Right cardiac atrium (tissue), 5 donors: ENCODE measurements around the gene TADA2B. TPM values are rescaled to one million over a fixed set of nuclear protein-coding genes. Genes with fewer than 3 reads are reported as not detected.
"Not testable (repeated sequence)": the region's sequence is repeated elsewhere in the genome, so short reads cannot be mapped to it uniquely, and the experiment has no call there.

Experiments used
- ATAC-seq, 2 donors: fragments of 200-7000 bp; cut with Tn5 transposase; one replicate each; pipeline versions ENCODE4 v1.8.0 to v1.9.1; 2020; ENCODE audit warnings: moderate library complexity in 2 of 2, mild to moderate bottlenecking in 1 of 2
- DNase-seq, 3 donors: peaks; one replicate each; pipeline ENCODE4 v3.0.0-alpha.2; 2020
- H3K27ac ChIP-seq: one replicate; pipeline ENCODE4 v1.5.1; 2013; ENCODE audit warnings: mild to moderate bottlenecking, low read length, control low read depth, moderate library complexity
- H3K27me3 ChIP-seq: one replicate; pipeline ENCODE4 v1.6.1; 2013; ENCODE audit not compliant: control insufficient read depth, insufficient read depth
- H3K4me1 ChIP-seq: one replicate; pipeline ENCODE4 v1.6.1; 2013; ENCODE audit warnings: low read length; ENCODE audit not compliant: control insufficient read depth, insufficient read depth
- H3K4me3 ChIP-seq: one replicate; pipeline ENCODE4 v1.5.1; 2013; ENCODE audit warnings: low read length, control low read depth
- H3K9me3 ChIP-seq: one replicate; pipeline ENCODE4 v1.6.1; 2013; ENCODE audit warnings: low read length; ENCODE audit not compliant: control insufficient read depth
- WGBS: extraction: QIAGEN DNeasy Blood & Tissue Kit; methylation state at CpG from one replicate; pipeline ENCODE4 v1.1.7; 2013; 5-methylcytosine and 5-hydroxymethylcytosine counted together
- intact Hi-C, 4 donors: fragments of 100-400 bp; cut with DNase I; formaldehyde crosslinking; loops; one replicate each; pipeline versions ENCODE4 v1.11.0 to v1.14.0; 2022 to 2023
- polyA plus RNA-seq: library from polyadenylated mRNA; stranded (reverse); fragments of 200-250 nt; gene quantifications from one replicate; pipeline ENCODE4 v1.2.3, GENCODE V29; 2013
- total RNA-seq, 4 donors: library from RNA; stranded (reverse); fragmentation: NEBNext Ultra II Directional; extraction: Animal tissue kit (Norgen Biotek cat#: 25700); gene quantifications; one replicate each; pipeline ENCODE4 v1.2.1, GENCODE V29; 2021
- donor health status: healthy with polysubstance abuse.
- donor health status: DM: no; HTN: yes; CAD: no.
- donor health status: DM: no; HTN: no; CAD: no.
- donor health status: DM: no; HTN: yes; CAD: no; lungs with severe emphysema.
- donor health status: DM: yes; HTN: yes; CAD: no.

TADA2B gene
- total and polyA plus RNA-seq, 5 donors, result 19.7 to 35.6 (median 30.5) TPM

DNA sequence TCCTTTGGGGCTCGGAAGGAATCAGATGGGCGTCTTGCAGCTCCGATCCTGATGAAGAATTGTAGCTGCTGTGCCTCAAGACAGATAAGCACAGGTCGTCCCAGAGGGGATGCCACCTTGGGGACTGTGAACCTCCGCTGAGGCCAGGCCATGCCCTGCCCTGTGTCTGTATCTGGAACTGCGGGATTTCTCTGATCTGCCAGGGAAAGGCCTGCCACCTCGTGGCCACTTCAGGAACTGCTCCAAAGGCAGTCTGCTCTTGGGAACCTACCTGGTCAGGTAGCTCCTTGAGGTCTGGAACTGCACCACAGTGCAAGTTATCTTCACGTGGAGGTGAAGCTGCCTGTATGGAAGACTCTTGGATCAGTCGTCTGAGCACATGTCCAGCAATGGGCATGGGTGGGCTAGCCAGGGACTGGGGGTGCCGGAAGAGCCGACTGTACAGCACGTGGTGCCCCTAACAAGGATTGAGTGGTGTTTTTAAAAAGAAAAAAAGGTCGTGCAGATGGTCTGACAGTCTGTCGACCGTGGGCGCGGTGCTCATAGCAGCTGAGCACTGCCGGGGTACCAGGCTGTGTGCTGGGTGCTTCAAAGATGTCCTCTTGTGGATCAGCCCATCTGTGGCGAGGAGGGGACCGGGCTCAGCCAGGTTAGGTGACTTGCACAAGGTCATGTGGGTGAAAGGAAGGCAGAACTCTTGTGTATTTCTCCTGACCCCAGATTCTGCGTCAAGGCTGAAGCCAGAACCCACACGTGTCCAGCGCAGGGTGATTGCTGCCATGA is 27.7 kb downstream of the TADA2B start:
- ATAC-seq (peak; percentile 3 to 7), DNase-seq (peak; percentile 74 to 91 (median 91))
- intact Hi-C loops, result loop anchor here (2.0 to 10.0 kb wide), 7 partner anchors 39 to 350 kb away; partner anchors contain the start of gene TBC1D14 (in 1 of the 4)
- H3K9me3 ChIP-seq, result no peaks in the 10 kb centered on the region
- 40% methylated on average over 23 of the region's 23 CpGs for WGBS
- no peak overlapping the region for H3K27ac ChIP-seq
- H3K4me1 ChIP-seq, result peaks cover 5% of the 10 kb centered on the region
- no peak overlapping the region for H3K4me3 ChIP-seq
- no peaks in the 10 kb centered on the region for H3K27me3 ChIP-seq

DNA sequence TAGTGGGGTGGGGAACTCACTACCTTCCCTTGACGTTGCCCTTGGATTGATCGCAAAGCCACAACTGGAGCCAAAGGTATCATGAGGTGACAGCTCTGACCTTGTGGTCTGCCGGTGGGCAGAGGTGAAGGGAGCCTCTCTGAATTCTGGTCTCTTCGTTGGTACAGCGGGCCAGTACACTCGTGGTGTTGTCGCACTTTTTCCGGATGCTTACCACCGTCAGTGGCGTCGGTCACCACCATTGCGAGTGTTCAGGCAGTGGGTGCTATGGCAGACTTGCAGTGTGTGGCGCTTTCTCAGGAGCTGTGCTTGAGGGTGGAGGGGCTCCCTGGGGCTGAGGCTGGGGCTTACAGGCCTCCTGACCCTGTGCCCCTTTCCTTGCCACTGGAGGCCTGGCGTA is 29.9 kb downstream of the TADA2B start:
- no peak for DNase-seq
- no peaks in the 10 kb centered on the region for H3K27me3 ChIP-seq
- peaks cover 3% of the 10 kb centered on the region for H3K4me1 ChIP-seq
- intact Hi-C loops, result loop anchor here (5.0 to 10.0 kb wide), 5 partner anchors 41 to 351 kb away; partner anchors contain the start of gene TBC1D14 (in 1 of the 4)
- H3K27ac ChIP-seq, result no peak overlapping the region
- ATAC-seq, result no peak
- WGBS, result 90% methylated on average over 14 of the region's 14 CpGs
- no peaks in the 10 kb centered on the region for H3K9me3 ChIP-seq
- no peak overlapping the region for H3K4me3 ChIP-seq

DNA sequence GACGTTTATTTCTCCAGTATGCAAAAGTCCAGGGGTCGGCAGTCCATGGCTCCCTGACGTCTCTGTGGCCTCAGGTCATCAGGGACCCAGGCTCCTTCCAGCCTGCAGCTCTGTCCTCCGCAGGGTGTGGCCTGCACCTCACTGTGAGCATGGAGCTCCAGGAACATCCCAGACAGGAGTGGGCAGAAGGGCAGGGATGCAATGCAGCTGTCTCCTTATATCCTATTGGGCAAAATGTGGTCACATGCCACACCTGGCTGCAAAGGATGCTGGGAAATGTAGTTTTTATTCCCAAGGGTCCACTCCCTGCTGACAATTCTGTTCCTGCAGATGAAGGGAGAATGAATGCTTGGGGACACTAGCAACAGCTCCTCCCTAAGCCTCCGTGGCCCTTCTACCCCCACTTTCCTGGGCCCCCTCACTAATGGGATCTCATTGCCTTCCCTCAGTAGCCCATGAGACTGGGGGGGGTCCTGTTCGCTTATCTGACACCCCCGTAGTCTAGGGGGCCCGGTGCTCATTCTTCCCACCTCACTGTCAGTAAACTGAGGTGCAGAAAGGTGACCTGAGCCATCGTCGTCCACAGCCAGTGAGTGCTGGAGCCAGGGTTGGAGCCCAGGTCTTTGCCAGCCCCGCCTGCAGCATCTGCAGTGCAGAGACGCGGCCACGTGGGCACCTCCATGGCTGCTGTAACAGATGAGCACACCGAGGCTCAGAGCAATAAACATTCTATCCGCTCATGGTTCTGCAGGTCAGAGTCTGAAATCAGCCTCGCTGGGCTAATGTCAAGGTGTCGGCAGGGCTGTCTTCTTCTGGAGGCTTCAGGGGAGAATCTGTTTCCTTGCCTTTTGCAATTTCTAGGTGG is 30.6 kb downstream of the TADA2B start:
- H3K4me1 ChIP-seq, result peaks cover 3% of the 10 kb centered on the region
- no peak overlapping the region for H3K4me3 ChIP-seq
- H3K9me3 ChIP-seq, result no peaks in the 10 kb centered on the region
- ATAC-seq (peak in 1 of 2 donors; percentile 9), DNase-seq (no peak)
- intact Hi-C loops, result loop anchor here (5.0 to 10.0 kb wide), 5 partner anchors 41 to 351 kb away; partner anchors contain the start of gene TBC1D14 (in 1 of the 4)
- H3K27me3 ChIP-seq, result no peaks in the 10 kb centered on the region
- H3K27ac ChIP-seq, result no peak overlapping the region
- 74% methylated on average over 18 of the region's 18 CpGs for WGBS

DNA sequence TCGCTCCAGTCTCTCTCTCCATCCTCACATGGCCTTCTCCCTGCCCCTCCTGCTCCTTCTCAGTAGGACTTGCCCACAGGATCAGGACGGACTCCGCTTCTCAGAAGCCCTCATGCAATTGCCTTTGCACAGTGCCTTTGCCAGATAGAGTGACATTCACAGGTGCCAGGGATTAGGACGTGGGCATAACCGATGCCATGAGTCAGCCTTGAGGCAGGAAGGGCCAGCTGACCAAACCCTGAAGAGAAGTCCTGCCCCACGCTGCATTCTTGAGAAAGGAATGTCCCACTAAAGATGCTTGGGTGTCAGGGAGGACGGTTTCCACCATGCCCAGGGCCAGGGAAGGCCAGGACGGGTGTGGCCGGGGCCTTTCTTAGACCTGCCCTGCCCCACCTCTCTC is 31.3 kb downstream of the TADA2B start:
- no peak overlapping the region for H3K4me3 ChIP-seq
- DNase-seq, result no peak
- 78% methylated on average over 9 of the region's 9 CpGs for WGBS
- no peaks in the 10 kb centered on the region for H3K27me3 ChIP-seq
- no peaks in the 10 kb centered on the region for H3K9me3 ChIP-seq
- H3K27ac ChIP-seq, result no peak overlapping the region
- ATAC-seq, result no peak
- intact Hi-C loops, result loop anchor here (5.0 to 10.0 kb wide), 5 partner anchors 42 to 352 kb away; partner anchors contain the start of gene TBC1D14 (in 1 of the 4)
- H3K4me1 ChIP-seq, result no peaks in the 10 kb centered on the region

DNA sequence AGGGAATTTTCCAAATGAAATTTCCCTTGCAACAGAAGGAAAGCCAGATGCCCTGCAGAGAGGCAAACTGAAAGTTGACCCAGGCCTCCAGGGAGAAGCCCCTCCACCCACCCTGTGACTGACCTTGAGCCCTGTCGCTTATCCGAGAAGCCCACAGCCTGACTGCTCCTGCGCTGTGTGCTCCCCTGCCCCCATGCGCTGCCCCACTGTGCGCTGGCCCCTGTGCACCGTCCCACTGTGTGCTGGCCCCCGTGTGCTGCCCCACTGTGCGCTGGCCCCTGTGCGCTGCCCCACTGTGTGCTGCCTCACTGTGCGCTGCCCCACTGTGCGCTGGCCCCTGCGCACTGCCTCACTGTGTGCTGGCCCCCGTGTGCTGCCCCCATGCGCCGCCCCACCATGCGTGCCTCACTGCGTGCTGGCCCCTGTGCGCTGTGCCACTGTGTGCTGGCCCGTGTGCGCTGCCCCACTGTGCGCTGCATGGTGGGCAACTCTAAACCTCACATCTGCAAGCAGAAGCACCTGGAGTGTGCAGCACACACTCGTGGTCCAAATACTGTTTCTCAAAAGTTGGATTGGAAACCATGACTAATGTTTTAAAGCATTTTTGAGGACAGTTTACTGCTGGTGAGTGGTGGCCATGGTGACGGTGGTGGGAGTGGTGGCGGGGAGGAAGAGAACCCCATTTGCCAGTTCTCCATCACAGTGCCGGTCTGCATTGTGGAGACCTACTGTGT is 33.0 kb downstream of the TADA2B start:
- intact Hi-C loops, result loop anchor here in 3 of 4 donors (10.0 kb wide), 3 partner anchors 101 to 351 kb away; partner anchors contain the start of gene TBC1D14 (in 1 of the 3)
- 85% methylated on average over 25 of the region's 25 CpGs for WGBS
- Histone ChIP-seq H3K4me3 (no peak overlapping the region), H3K9me3 (no peaks in the 10 kb centered on the region), H3K27ac (no peak overlapping the region), H3K4me1 (no peaks in the 10 kb centered on the region), H3K27me3 (no peaks in the 10 kb centered on the region)
- DNase-seq (no peak), ATAC-seq (peak; percentile 7 to 40)

DNA sequence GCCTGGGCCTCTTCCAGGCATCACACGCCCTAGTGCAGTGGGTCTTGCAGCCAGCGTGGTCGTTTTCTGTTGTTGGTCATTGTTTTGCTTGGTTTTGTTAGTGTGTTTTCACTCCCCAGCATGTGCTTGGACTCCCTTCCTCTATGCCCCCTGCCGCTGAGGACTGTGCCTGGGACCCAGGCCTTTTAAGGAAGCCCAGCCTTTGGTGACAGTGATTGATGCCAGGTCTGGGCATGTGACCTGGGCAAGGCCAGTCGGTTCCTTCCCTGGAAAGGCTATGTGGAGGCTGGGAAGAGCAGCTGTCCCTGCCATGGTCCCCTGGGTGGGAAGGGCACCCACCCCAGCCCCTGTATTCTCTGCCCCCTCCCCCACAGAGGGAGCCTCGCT is 33.5 kb downstream of the TADA2B start:
- Histone ChIP-seq H3K9me3 (no peaks in the 10 kb centered on the region), H3K27ac (no peak overlapping the region), H3K4me1 (no peaks in the 10 kb centered on the region), H3K4me3 (no peak overlapping the region), H3K27me3 (no peaks in the 10 kb centered on the region)
- ATAC-seq (no peak), DNase-seq (no peak)
- 62% methylated on average over 6 of the region's 6 CpGs for WGBS
- intact Hi-C loops, result loop anchor here in 3 of 4 donors (10.0 kb wide), 3 partner anchors 102 to 352 kb away; partner anchors contain the start of gene TBC1D14 (in 1 of the 3)

DNA sequence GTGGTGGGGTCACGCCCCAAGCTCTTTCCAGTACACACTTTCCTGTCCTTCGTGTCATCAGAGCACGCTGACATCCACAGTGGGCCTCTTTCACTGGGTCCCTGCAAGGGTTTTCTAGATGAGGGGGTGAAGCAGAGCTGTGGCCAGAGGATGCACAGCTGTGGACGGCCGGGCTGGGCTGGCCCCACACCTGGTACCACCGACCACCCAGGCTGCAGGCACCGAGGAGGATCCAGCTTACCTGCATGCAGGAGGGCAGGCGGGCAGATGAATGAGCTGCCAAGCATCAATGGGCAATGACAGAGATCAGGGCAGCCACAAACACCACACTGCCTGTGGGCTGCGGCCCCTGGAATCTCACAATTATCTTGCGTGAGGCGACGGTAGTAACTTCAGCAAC is 34.2 kb downstream of the TADA2B start:
- no peaks in the 10 kb centered on the region for H3K27me3 ChIP-seq
- ATAC-seq (no peak), DNase-seq (no peak)
- no peaks in the 10 kb centered on the region for H3K9me3 ChIP-seq
- WGBS, result 86% methylated on average over 12 of the region's 12 CpGs
- no peak overlapping the region for H3K27ac ChIP-seq
- H3K4me1 ChIP-seq, result no peaks in the 10 kb centered on the region
- H3K4me3 ChIP-seq, result no peak overlapping the region
- intact Hi-C loops, result loop anchor here in 3 of 4 donors (10.0 kb wide), 3 partner anchors 103 to 353 kb away; partner anchors contain the start of gene TBC1D14 (in 1 of the 3)

DNA sequence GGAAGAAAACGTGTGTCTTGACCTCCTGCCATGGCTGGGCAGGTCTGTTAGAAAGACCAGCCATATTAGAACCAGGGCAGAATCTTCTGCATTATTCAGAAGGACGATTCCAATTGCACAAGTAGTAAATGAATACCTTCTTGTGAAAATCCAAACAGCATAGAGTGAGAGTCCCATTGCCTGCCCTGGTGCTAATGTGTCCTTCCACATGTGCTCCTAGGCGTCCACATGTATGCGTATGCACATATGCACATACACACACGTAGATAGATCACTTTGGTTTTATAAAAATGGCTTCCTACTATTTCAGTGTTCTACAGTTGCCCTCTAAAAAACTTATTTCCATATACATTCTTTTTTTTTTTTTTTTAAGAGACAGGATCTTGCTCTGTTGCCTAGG is 34.9 kb downstream of the TADA2B start:
- H3K27ac ChIP-seq, result no peak overlapping the region
- DNase-seq, result no peak
- 84% methylated on average over 5 of the region's 5 CpGs for WGBS
- H3K27me3 ChIP-seq, result no peaks in the 10 kb centered on the region
- no peak overlapping the region for H3K4me3 ChIP-seq
- H3K9me3 ChIP-seq, result no peaks in the 10 kb centered on the region
- no peaks in the 10 kb centered on the region for H3K4me1 ChIP-seq
- intact Hi-C loops, result loop anchor here in 3 of 4 donors (10.0 kb wide), 3 partner anchors 103 to 353 kb away; partner anchors contain the start of gene TBC1D14 (in 1 of the 3)
- no peak for ATAC-seq

DNA sequence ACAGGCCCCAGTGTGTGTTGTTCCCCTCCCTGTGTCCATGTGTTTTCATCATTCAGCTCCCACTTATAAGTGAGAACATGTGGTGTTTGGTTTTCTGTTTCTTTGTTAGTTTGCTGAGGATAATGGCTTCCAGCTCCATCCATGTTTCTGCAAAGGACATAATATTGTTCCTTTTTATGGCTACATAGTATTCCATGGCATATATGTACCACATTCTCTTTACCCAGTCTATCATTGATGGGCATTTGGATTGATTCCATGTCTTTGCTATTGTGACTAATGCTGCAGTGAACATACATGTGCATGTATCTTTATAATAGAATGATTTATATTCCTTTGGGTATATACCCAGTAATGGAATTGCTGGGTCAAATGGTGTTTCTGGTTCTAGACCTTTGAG is 36.3 kb downstream of the TADA2B start:
- not testable (repeated sequence) for H3K4me1 ChIP-seq, H3K9me3 ChIP-seq, DNase-seq, ATAC-seq, H3K27ac ChIP-seq, H3K27me3 ChIP-seq, H3K4me3 ChIP-seq
- intact Hi-C loops, result loop anchor here in 3 of 4 donors (10.0 kb wide), 3 partner anchors 105 to 355 kb away; partner anchors contain the start of gene TBC1D14 (in 1 of the 3)

DNA sequence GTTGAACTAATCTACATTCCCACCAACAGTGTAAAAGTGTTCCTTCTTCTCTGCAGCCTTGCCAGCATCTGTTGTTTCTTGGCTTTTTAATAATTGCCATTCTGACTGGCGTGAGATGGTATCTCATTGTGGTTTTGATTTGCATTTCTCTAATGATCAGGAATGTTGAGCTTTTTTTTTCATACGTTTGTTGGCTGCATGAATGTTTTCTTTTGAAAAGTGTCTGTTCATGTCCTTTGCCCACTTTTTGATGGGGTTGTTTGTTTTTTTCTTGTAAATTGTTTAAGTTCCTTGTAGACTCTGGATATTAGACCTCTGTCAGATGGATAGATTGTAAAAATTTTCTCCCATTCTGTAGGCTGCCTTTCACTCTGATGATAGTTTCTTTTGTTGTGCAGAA is 36.7 kb downstream of the TADA2B start:
- DNase-seq, H3K27me3 ChIP-seq, ATAC-seq, H3K27ac ChIP-seq, H3K9me3 ChIP-seq, H3K4me3 ChIP-seq, H3K4me1 ChIP-seq: not testable (repeated sequence)
- intact Hi-C loops, result loop anchor here in 3 of 4 donors (10.0 kb wide), 3 partner anchors 105 to 355 kb away; partner anchors contain the start of gene TBC1D14 (in 1 of the 3)
- 82% methylated on average over 2 of the region's 2 CpGs for WGBS
